K562 (cell line): ENCODE measurements around the gene AANAT.

Source experiments
- CTCF ChIP-seq, 3 experiments: IDR thresholded peaks in 2 of 3; conservative IDR thresholded peaks in 1 of 3; 2 replicates each; pipeline ENCODE4 v1.5.1; 2011 to 2012; ENCODE audit warnings: low read length in 3 of 3, mild to moderate bottlenecking in 3 of 3, control low read depth in 2 of 3, improper control_type of control experiment in 1 of 3, inconsistent platforms in 1 of 3, low read depth in 1 of 3, mixed read lengths in 1 of 3, moderate library complexity in 1 of 3; ENCODE audit not compliant: insufficient read depth in 2 of 3
- EP300 ChIP-seq: IDR thresholded peaks from 2 replicates; pipeline ENCODE4 v1.6.1; 2012; ENCODE audit warnings: low read length, improper control_type of control experiment
- EZH2 ChIP-seq: IDR thresholded peaks from 2 replicates; pipeline ENCODE4 v1.6.1; 2012; ENCODE audit warnings: low read depth, mild to moderate bottlenecking, inconsistent platforms, low read length, borderline replicate concordance
- FOXK1 ChIP-seq: sonication (generic); formaldehyde crosslinking; IDR thresholded peaks from 2 replicates; pipeline ENCODE4 v1.8.0; 2022; ENCODE audit warnings: missing genetic modification reagents, mild to moderate bottlenecking, borderline replicate concordance
- KLF1 ChIP-seq: fragments of 450-650 bp; IDR thresholded peaks from 2 replicates; pipeline ENCODE4 v1.6.1; 2016; ENCODE audit warnings: missing genetic modification characterization, missing compliant biosample characterization
- MAFG ChIP-seq: fragments of 450-650 bp; conservative IDR thresholded peaks from 2 replicates; pipeline ENCODE4 v1.6.1; 2016; ENCODE audit warnings: missing genetic modification characterization, missing compliant biosample characterization
- RBBP5 ChIP-seq: fragments of 200-600 bp; sonication (generic); IDR thresholded peaks from 2 replicates; pipeline ENCODE4 v1.6.1; 2012; ENCODE audit warnings: borderline replicate concordance, mild to moderate bottlenecking, low read length, control low read depth, inconsistent platforms; ENCODE audit not compliant: insufficient read depth, poor library complexity, severe bottlenecking
- RFX5 ChIP-seq: IDR thresholded peaks from 2 replicates; pipeline ENCODE4 v1.6.1; 2011; ENCODE audit warnings: low read depth, mild to moderate bottlenecking, improper control_type of control experiment, low read length
- ZFP1 ChIP-seq: fragments of 450-650 bp; formaldehyde crosslinking; IDR thresholded peaks from 2 replicates; pipeline ENCODE4 v1.4.0; 2020; ENCODE audit warnings: mild to moderate bottlenecking, mixed read lengths
- ZKSCAN3 ChIP-seq: fragments of 250-450 bp; sonication (Bioruptor Pico); IDR thresholded peaks from 2 replicates; pipeline ENCODE4 v1.4.0; 2020
- ZNF12 ChIP-seq: sonication (generic); formaldehyde crosslinking; IDR thresholded peaks from 2 replicates; pipeline ENCODE4 v1.4.0; 2020; ENCODE audit warnings: mild to moderate bottlenecking, missing genetic modification reagents
- ZNF274 ChIP-seq: IDR thresholded peaks from 2 replicates; pipeline ENCODE4 v1.6.1; 2011; ENCODE audit warnings: low read depth, mild to moderate bottlenecking, low read length, moderate library complexity, borderline replicate concordance

- TF ChIP-seq CTCF (IDR thresholded peaks at IDR 0.05 in 2 of 3, conservative IDR thresholded peaks at IDR 0.05 in 1 of 3; ENCODE audit: insufficient read depth in 2 of 3, low read depth in 1 of 3, low read length in 3 of 3) (no peak), FOXK1 (CRISPR knock-in tag) (no peak), KLF1 (tag) (no peak), EP300 (no peak), ZNF274 (no peak), ZFP1 (CRISPR knock-in tag) (no peak), RFX5 (no peak), RBBP5 (no peak), ZNF12 (CRISPR knock-in tag) (no peak), ZKSCAN3 (CRISPR knock-in tag) (no peak), MAFG (no peak), EZH2 (no peak)
These were observed 35.4 kb upstream of the AANAT start for GRCh38 chr17:76432004-76432403.
